HG02678 (cell line): ENCODE data around the gene CCDC85C.

Source experiments
- ATAC-seq: cut with Tn5 transposase; IDR thresholded peaks from one replicate; pipeline ENCODE4 v1.9.1; 2021; ENCODE audit warnings: mild to moderate bottlenecking, moderate library complexity; ENCODE audit not compliant: unreplicated experiment

CCDC85C gene

GRCh38 chr14:99632410-99633035 lies 28.5 kb upstream of the CCDC85C start:
- no peak for ATAC-seq

DNA sequence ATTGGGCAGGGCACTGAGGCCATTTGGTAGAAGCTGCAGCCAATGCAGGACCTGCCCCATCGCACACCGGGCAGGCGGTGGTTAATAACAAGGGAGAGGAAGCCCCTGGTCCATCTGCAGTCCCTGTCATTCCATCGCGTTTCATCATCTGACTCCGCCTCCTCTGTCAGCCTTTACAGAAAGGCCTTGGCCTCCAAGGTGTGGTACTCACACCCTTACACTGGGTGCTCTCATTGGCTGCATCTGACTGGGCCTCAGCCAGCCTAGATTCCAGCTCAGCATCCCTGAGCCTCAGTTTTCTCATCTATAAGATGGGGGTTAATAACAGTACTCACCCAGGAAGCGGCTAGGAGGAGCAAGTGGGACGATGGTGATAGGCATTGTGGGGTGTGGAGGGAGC lies 26.2 kb upstream of the CCDC85C start:
- no peak for ATAC-seq

DNA sequence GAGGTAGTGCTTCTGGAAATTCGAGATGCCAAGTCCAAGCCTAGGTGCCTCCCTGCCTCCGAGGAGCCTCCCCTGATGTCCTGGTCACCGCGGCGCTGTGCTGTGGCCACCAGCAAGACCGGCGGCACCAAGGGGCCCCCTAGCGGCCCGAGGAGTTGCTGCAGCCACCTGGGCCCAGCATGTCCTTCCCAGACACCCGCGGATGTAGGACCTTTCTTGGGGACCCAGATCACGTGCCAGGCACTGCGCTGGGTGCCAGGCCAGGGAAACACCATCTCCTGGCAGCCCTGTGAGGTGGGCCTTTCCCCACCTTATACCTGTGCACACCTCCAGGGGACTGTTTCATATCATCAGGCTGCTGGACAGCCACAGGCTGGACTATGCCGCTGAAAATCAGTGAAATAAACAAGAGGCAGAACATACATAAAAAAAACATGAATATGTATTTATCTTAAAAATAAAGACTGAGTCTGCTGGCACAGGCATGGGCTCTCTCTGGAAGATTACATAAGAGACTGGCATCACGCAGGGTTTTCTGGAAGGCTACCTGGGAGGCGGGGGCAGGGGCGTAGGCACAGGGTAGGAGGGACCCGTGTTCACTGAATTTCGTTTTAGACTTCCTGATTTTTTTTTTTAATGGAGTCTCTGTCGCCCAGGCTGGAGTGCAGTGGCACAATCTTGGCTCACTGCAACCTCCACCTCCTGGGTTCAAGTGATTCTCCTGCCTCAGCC lies 25.0 kb upstream of the CCDC85C start:
- peak; percentile 64 for ATAC-seq

GRCh38 chr14:99627510-99628381 lies 23.7 kb upstream of the CCDC85C start:
- ATAC-seq, result no peak

GRCh38 chr14:99627100-99627499 lies 23.1 kb upstream of the CCDC85C start:
- ATAC-seq, result no peak

GRCh38 chr14:99626041-99626648 lies 22.1 kb upstream of the CCDC85C start:
- no peak for ATAC-seq

GRCh38 chr14:99625476-99625875 lies 21.5 kb upstream of the CCDC85C start:
- ATAC-seq, result no peak

DNA sequence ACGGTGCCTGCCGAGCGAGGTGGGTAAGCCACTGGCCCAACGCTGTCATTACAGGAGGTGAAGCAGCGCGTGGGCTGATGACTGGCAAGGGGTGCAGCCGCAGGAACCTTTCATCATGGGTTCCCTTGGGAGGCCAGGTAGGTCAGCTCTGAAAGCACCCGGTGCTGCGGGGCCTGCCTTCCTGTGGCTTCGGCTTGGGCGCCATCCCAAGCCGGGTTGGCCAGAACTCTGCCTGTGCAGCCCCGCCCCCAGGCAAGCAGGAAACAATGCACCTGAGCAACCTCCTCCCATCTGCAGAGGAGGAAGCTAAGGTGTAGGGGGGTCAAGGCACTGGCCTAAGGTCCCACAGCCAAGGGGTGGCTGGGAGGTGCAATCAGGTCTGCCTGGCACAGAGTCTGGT lies 21.0 kb upstream of the CCDC85C start:
- ATAC-seq, result no peak

DNA sequence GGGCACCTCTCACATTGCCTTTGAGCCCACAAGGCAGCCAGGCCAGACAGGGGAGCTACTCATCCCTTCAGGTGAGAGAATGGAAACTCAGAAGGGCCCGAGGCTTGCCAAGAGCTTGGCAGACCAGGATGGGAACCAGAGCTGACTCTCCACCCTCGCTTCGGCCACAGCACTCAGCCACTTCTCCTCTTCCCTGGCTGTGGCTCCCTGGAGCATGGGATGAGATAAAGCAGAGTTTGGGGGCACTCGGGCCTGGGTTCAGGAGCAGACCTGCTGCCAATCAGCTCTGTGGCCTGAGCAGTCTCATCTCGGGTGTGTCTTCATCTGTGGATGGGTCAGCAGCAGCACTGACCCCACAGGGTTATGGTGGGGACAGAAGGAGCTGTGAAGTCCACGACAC lies 20.0 kb upstream of the CCDC85C start:
- ATAC-seq, result no peak

GRCh38 chr14:99621948-99622347 lies 17.9 kb upstream of the CCDC85C start:
- no peak for ATAC-seq

GRCh38 chr14:99619835-99620834 lies 16.1 kb upstream of the CCDC85C start:
- no peak for ATAC-seq

DNA sequence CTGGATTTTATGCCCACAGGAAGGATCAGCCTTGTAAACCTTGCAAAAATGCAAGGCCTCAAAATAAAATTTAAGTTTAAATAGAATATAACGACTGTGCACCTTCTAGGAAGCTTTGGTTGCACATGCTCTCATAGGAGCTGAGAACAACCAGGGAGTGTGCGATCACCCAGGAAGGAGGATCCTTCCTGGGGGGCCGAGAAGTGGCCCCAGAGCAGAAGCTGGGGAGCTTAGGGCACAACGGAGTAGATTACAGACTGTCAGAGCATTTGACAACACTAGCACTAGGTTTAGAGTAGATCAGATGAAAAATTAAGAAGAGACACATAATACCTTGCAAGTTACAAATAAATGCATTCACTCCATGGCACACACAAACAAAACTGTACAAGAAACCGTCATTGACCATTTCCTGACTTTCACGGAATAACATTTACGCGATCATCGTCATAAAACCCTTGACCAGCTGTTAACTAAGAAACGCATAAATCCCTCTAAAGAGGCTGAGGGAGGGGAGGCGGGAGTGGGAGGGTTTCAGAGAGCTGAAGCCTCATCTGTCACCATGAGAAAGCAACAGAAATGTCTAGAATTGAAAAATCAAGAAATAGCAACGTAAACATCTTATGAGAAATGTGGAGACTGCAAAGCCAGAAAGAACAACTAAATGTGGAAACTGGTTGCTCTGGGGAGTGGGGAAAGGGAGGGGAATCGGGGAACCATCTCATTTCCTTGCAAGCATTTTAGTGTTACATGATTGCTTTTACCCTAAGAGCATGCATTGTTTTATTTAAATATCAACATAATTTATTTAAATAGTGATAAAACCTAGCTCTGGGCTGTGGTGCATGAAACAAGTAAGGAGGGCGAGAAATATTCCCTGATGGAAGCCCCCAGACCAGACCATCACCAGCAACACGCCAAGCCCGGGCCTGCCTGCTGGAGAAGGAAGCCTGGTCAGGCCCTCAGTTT lies 13.1 kb upstream of the CCDC85C start:
- ATAC-seq, result no peak

DNA sequence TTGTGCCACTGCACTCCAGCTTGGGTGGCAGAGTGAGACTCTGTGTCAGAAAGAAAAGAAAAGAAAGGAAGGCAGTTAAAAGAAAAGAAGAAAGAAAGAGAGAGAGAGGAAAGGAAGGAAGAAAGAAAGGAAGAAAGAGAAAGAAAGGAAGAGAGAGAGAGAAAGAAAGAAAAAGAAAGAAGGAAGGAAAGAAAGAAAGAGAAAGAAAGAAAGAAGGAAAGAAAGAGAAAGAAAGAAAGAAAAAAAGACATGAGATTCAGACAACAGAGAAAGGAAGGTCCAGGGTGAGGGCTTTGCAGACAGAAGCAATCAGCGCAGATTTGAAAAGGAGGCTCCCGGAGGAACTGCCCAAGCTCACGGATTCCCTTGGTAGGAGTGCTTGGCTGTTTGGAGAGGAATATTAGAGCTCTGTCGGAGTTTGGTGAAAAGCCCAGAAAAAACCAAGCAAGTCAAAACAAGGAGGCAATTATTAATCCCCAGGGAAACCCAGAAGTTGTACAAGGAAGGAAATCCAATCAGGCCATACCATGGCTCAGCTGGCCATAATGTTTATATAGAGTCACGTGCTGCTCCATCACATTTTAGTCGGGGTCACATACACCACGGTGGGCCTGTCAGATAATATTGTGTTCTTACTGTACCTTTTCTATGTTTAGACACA lies 11.6 kb upstream of the CCDC85C start:
- no peak for ATAC-seq

DNA sequence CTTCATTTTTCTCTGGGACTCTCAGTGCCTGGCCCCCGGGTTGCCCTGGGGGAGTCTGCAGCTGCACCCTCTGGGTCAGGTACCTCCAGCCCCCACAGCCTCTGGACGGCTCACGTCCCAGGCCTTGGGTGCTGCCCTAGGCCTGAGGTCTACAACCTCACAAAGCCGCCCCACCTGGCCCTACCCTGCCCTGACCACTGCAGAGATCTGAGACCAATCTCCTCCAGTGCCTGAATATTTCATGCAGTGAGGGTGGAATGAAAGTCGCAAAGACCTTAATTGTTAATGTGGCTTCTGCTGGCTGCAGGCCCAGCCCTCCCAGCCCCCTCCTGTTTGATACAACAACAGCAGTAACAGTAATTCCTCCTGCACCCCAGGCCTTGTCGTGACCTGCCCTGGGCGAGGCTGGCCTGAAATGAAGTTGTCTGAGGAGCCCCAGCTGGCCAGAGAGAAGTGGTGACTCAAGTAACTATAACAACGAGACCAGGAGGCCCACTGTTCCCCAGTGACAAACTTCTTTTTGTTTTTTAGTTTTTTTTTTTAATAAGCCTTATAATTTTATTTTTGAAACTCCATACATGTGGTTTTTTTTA lies 8.8 kb upstream of the CCDC85C start:
- no peak for ATAC-seq

- no peak for ATAC-seq
These were observed 8.2 kb upstream of the CCDC85C start for GRCh38 chr14:99612071-99612737.

- ATAC-seq, result no peak
These were observed 7.6 kb upstream of the CCDC85C start for GRCh38 chr14:99611646-99612045.
